GM21786 (cell line): ENCODE results near the gene AK2.
"Not testable (repeated sequence)": the region's sequence is repeated elsewhere in the genome, so short reads cannot be mapped to it uniquely, and the experiment has no call there.

Experiments
- ATAC-seq: cut with Tn5 transposase; IDR thresholded peaks from one replicate; pipeline ENCODE4 v1.9.1; 2021; ENCODE audit not compliant: unreplicated experiment

Gene AK2

GRCh38 chr1:33025180-33025569 is 11.5 kb downstream of the AK2 start:
- ATAC-seq = no peak

GRCh38 chr1:33024430-33025179 is 12.1 kb downstream of the AK2 start:
- not testable (repeated sequence) for ATAC-seq

GRCh38 chr1:33022650-33023200 is 14.0 kb downstream of the AK2 start:
- ATAC-seq = no peak

GRCh38 chr1:33021567-33022431 is 14.9 kb downstream of the AK2 start:
- no peak for ATAC-seq

GRCh38 chr1:33018112-33018511 is 18.6 kb downstream of the AK2 start:
- no peak for ATAC-seq

- ATAC-seq = no peak
Observed at GRCh38 chr1:33017175-33017574, 19.5 kb downstream of the AK2 start.

GRCh38 chr1:33015216-33015615 is 21.5 kb downstream of the AK2 start:
- no peak for ATAC-seq

GRCh38 chr1:33014464-33015163 is 22.1 kb downstream of the AK2 start:
- no peak for ATAC-seq

GRCh38 chr1:33013791-33014190 is 22.9 kb downstream of the AK2 start:
- ATAC-seq = no peak

- ATAC-seq = no peak
Observed at GRCh38 chr1:33012165-33012564, 24.5 kb downstream of the AK2 start.

- ATAC-seq = no peak
Observed at GRCh38 chr1:33010932-33011731, 25.6 kb downstream of the AK2 start.

- ATAC-seq = no peak
Observed at GRCh38 chr1:33009561-33009960, 27.1 kb downstream of the AK2 start.

GRCh38 chr1:33008051-33008914 is 28.4 kb downstream of the AK2 start:
- ATAC-seq = no peak

GRCh38 chr1:33007190-33008050 is 29.3 kb downstream of the AK2 start:
- ATAC-seq = no peak

- no peak for ATAC-seq
Observed at GRCh38 chr1:33005838-33006421, 30.8 kb downstream of the AK2 start.

GRCh38 chr1:33005117-33005837 is 31.4 kb downstream of the AK2 start:
- no peak for ATAC-seq

GRCh38 chr1:33004613-33005012 is 32.1 kb downstream of the AK2 start:
- no peak for ATAC-seq

GRCh38 chr1:33003657-33004056 is 33.0 kb downstream of the AK2 start:
- no peak for ATAC-seq
